ENCODE results near the gene UCK2. TPM values are rescaled to one million over a fixed set of nuclear protein-coding genes. Genes with fewer than 3 reads are reported as not detected.

The UCK2 gene
- total and polyA plus RNA-seq, 2 of the 8 experiments (the other 6 are each of a cell fraction or from before 2014, with no cell fraction given) = 103 to 109 TPM

DNA sequence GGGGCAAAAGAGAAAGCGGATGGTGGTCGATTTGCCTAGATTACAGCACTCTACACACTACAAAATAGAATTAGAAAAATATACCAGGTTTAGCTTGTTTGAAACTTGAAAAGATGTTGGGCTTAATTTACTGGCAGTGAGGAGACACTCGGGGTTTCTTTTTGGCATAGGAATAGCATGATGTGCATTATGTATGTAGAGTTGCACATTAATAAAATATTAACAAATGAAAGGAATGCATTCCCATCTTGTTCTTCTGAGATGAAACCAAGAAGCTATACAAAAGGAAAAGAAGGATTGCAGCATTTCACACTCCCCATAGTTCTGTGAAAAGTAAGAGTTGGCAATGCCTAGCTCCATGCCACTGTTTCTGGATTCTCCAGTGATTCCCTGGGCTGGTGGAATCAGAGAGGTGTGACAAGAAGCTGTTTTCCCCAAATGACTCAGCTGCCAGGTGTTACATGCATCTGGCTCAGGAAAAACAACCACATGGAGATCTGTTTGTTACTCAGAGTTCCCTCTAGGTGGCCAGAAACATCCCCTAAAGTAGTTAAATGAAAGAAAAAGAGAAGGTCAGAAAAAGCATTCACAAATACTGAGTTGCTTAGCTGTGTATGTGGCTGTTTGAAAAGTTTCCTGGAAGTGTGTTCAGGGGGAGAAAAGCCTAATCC is 115.6 kb downstream of the UCK2 start:
- 90% methylated on average over 3 of the region's 3 CpGs; no CpG with 5 or more reads in 1 of the 2 experiments for WGBS, 2 experiments (ENCODE audit: extremely low coverage in 1 of 2, insufficient coverage in 1 of 2, insufficient read length in 1 of 2, insufficient replicate concordance in 2 of 2, low coverage in 1 of 2, low lambda C conversion rate in 2 of 2, missing lambda C conversion rate in 1 of 2)
- H2BK20ac ChIP-seq (ENCODE audit: low read length) = no peak overlapping the region
- no peaks in the 10 kb centered on the region for H3K36me3 ChIP-seq (ENCODE audit: control insufficient read depth in 2 of 4, insufficient read depth in 4 of 4, low read length in 3 of 4)
- H3K4ac ChIP-seq (replicated peaks; ENCODE audit: insufficient read length, low read depth, low read length) = no peak overlapping the region
- H4K20me1 ChIP-seq (replicated peaks in 1 of 2; ENCODE audit: control insufficient read depth in 1 of 2, insufficient read depth in 2 of 2, low read length in 2 of 2) = no peaks in the 10 kb centered on the region
- H3K27me3 ChIP-seq (replicated peaks in 1 of 4; ENCODE audit: control insufficient read depth in 3 of 4, extremely low read depth in 1 of 4, insufficient read depth in 3 of 4, low read length in 3 of 4) = no peaks in the 10 kb centered on the region; a peak in 1 of 7 replicates
- H4K5ac ChIP-seq (ENCODE audit: insufficient read length, low read depth, low read length) = no peak overlapping the region
- no peak overlapping the region for H2BK120ac ChIP-seq (replicated peaks; ENCODE audit: low read depth, low read length)
- no peak overlapping the region for H2BK12ac ChIP-seq (ENCODE audit: low read depth, low read length)
- no peak overlapping the region for H3K9ac ChIP-seq (replicated peaks in 1 of 4; ENCODE audit: extremely low read depth in 1 of 4, low read depth in 3 of 4, low read length in 3 of 4)
- no peaks in the 10 kb centered on the region for H3K9me3 ChIP-seq (ENCODE audit: insufficient read depth in 2 of 2, low read depth in 1 of 2, low read length in 1 of 2)
- no peak overlapping the region for H4K91ac ChIP-seq (replicated peaks; ENCODE audit: insufficient read length, low read length)
- DNase-seq (ENCODE audit: low read depth in 1 of 2, low spot score in 2 of 2) (no peak), FAIRE-seq (peak; percentile 50)
- H3K4me2 ChIP-seq (ENCODE audit: insufficient read depth in 1 of 2, low read depth in 2 of 2, low read length in 2 of 2) = no peak overlapping the region
- H3K18ac ChIP-seq (ENCODE audit: extremely low read depth, low read length) = no peak overlapping the region
- no peak overlapping the region for H4K8ac ChIP-seq (ENCODE audit: extremely low read depth, insufficient read depth, low read length)
- H2BK5ac ChIP-seq (ENCODE audit: low read depth, low read length) = no peak overlapping the region
- no peak overlapping the region for H3K56ac ChIP-seq (replicated peaks; ENCODE audit: insufficient read length, low read depth, low read length)
- ChIA-PET CTCF (ENCODE audit: partially characterized antibody) (interaction anchor here (1.0 to 4.1 kb wide), 10 partner anchors 9 to 536 kb away, joined by 3 to 32 read pairs (median 3); no protein-coding TSS in a partner anchor), POLR2A (ENCODE audit: partially characterized antibody) (no interaction called here)
- H2AK5ac ChIP-seq (ENCODE audit: low read depth, low read length) = no peak overlapping the region
- H2AFZ ChIP-seq (ENCODE audit: low read length) = no peak overlapping the region
- H3K27ac ChIP-seq (ENCODE audit: low read depth, low read length) = no peak overlapping the region
- H2BK15ac ChIP-seq (ENCODE audit: low read length) = no peak overlapping the region
- H3K79me2 ChIP-seq (ENCODE audit: control insufficient read depth in 1 of 2, insufficient read depth in 2 of 2, low read length in 2 of 2) = no peaks in the 10 kb centered on the region
- H3K23me2 ChIP-seq (ENCODE audit: low read depth, low read length) = no peaks in the 10 kb centered on the region; the same call in 1 of the 2 replicates
- no peaks in the 10 kb centered on the region for H3K79me1 ChIP-seq (ENCODE audit: low read depth, low read length)
- no peak overlapping the region for H3K14ac ChIP-seq (ENCODE audit: insufficient read length)
- H3K4me3 ChIP-seq (ENCODE audit: extremely low read depth in 1 of 4, insufficient read depth in 2 of 4, low read depth in 3 of 4, low read length in 4 of 4) = no peak overlapping the region
- peaks cover 0 to 10% (median 4%) of the 10 kb centered on the region in 4 experiments; a peak in 2 of 7 replicates for H3K4me1 ChIP-seq (replicated peaks in 1 of 4; ENCODE audit: control insufficient read depth in 3 of 4, insufficient read depth in 4 of 4, low read length in 3 of 4)
- no peak overlapping the region for H3K23ac ChIP-seq (ENCODE audit: insufficient read length)
- TF ChIP-seq TCF12 (IDR thresholded peaks at IDR 0.05; ENCODE audit: low read depth, low read length) = 0 out of 2 replicates have a peak, but pooled peaks have one; percentile 88
- TF ChIP-seq JUND (IDR thresholded peaks at IDR 0.05; ENCODE audit: low read length) = peak; percentile 39; the same call in 1 of the 2 replicates
- TF ChIP-seq, protein P1, sequence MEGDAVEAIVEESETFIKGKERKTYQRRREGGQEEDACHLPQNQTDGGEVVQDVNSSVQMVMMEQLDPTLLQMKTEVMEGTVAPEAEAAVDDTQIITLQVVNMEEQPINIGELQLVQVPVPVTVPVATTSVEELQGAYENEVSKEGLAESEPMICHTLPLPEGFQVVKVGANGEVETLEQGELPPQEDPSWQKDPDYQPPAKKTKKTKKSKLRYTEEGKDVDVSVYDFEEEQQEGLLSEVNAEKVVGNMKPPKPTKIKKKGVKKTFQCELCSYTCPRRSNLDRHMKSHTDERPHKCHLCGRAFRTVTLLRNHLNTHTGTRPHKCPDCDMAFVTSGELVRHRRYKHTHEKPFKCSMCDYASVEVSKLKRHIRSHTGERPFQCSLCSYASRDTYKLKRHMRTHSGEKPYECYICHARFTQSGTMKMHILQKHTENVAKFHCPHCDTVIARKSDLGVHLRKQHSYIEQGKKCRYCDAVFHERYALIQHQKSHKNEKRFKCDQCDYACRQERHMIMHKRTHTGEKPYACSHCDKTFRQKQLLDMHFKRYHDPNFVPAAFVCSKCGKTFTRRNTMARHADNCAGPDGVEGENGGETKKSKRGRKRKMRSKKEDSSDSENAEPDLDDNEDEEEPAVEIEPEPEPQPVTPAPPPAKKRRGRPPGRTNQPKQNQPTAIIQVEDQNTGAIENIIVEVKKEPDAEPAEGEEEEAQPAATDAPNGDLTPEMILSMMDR (IDR thresholded peaks at IDR 0.05; ENCODE audit: control extremely low read depth in 1 of 3, insufficient read depth in 1 of 3, low read depth in 1 of 3, low read length in 3 of 3) = peak in 2 of 3 experiments; percentile 4 to 31; a peak in 2 of 4 replicates
- peak; percentile 10 to 27; a peak in 2 of 4 replicates for TF ChIP-seq RAD21 (IDR thresholded peaks at IDR 0.05 in 1 of 2, conservative IDR thresholded peaks at IDR 0.05 in 1 of 2; ENCODE audit: low read depth in 2 of 2, low read length in 2 of 2)
- TF ChIP-seq CEBPB (IDR thresholded peaks at IDR 0.05; ENCODE audit: low read depth, low read length) = no peak
- TF ChIP-seq, protein P2, sequence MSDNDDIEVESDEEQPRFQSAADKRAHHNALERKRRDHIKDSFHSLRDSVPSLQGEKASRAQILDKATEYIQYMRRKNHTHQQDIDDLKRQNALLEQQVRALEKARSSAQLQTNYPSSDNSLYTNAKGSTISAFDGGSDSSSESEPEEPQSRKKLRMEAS (IDR thresholded peaks at IDR 0.05) = peak; percentile 55; the same call in 1 of the 2 replicates
- peak; percentile 41; the same call in 1 of the 2 replicates for TF ChIP-seq E2F6 (IDR thresholded peaks at IDR 0.05)
- TF ChIP-seq BACH1 (IDR thresholded peaks at IDR 0.05; ENCODE audit: low read length) = peak; percentile 37; the same call in 1 of the 2 replicates

Data from H1 (cell line).